GM12878 (cell line): Measurements from ENCODE around the gene HPSE2. TPM values are rescaled to one million over a fixed set of nuclear protein-coding genes. Genes with fewer than 3 reads are reported as not detected.

Experiments used
- ATAC-seq: fragments of 200-7000 bp; cut with Tn5 transposase; 3 replicates; pipeline ENCODE4 v1.9.1; 2020; ENCODE audit warnings: mild to moderate bottlenecking, moderate library complexity
- BruUV-seq: library from RNA; stranded (reverse); fragments of 400-500 nt; replicated peaks from 2 replicates; lab custom pipeline; 2021; lab: Mats Ljungman, UMichigan
- CTCF ChIA-PET: fragments of 300-600 bp; sonication (Branson Sonifier 250); formaldehyde crosslinking; extraction: SDS; loops from one replicate; lab custom pipeline; 2021; ENCODE audit warnings: inconsistent platforms; lab: Yijun Ruan, JAX
- POLR2A ChIA-PET: fragments of 350-600 bp; formaldehyde crosslinking; extraction: SDS; loops from one replicate; lab custom pipeline; 2021; ENCODE audit warnings: inconsistent platforms; lab: Charles Lee
- RAD21 ChIA-PET: fragments of 300-600 bp; sonication (Branson Sonifier 250); formaldehyde crosslinking; loops from one replicate; lab custom pipeline; 2023; ENCODE audit warnings: antibody characterized with exemption; ENCODE audit not compliant: unreplicated experiment; lab: Charles Lee
- SMC1A ChIA-PET: fragments of 300-600 bp; sonication (Branson Sonifier 250); formaldehyde crosslinking; loops from one replicate; lab custom pipeline; 2023; ENCODE audit not compliant: unreplicated experiment, uncharacterized antibody; lab: Charles Lee
- DNase-seq: peaks from one replicate; pipeline ENCODE4 v3.0.0-alpha.2; 2011; ENCODE audit warnings: low read depth, low spot score
- FAIRE-seq: peaks from 3 replicates; lab custom pipeline; 2011; peaks lifted over from hg19 to GRCh38; lab: Jason Lieb, UNC
- H2AFZ ChIP-seq: 2 replicates; pipeline ENCODE4 v1.6.0; 2011; ENCODE audit warnings: low read depth, low read length, control low read depth; ENCODE audit not compliant: control insufficient read depth
- H3K27ac ChIP-seq: 2 replicates; pipeline ENCODE4 v1.5.1; 2011; ENCODE audit warnings: control low read depth; ENCODE audit not compliant: control insufficient read depth, insufficient read depth
- H3K27me3 ChIP-seq, 2 experiments: replicated peaks in 1 of 2; 2 replicates each; pipeline versions ENCODE4 v1.6.0 to v1.6.1; 2011; ENCODE audit warnings: low read length in 1 of 2; ENCODE audit not compliant: control insufficient read depth in 2 of 2, insufficient read depth in 2 of 2
- H3K36me3 ChIP-seq, 2 experiments: 2 replicates each; pipeline ENCODE4 v1.5.1; 2011; ENCODE audit warnings: low read length in 1 of 2; ENCODE audit not compliant: control insufficient read depth in 2 of 2, insufficient read depth in 2 of 2
- H3K4me1 ChIP-seq: 2 replicates; pipeline ENCODE4 v1.6.1; 2011; ENCODE audit warnings: mild to moderate bottlenecking, low read length, moderate library complexity, mixed read lengths; ENCODE audit not compliant: control insufficient read depth, insufficient read depth
- H3K4me2 ChIP-seq: 2 replicates; pipeline ENCODE4 v1.6.0; 2011; ENCODE audit warnings: control low read depth; ENCODE audit not compliant: control insufficient read depth, insufficient read depth
- H3K4me3 ChIP-seq: fragments of 200-600 bp; sonication (generic); 2 replicates; pipeline ENCODE4 v1.5.1; 2016
- H3K79me2 ChIP-seq: 2 replicates; pipeline ENCODE4 v1.6.0; 2011; ENCODE audit warnings: low read length; ENCODE audit not compliant: control insufficient read depth, insufficient read depth
- H3K9ac ChIP-seq: 2 replicates; pipeline ENCODE4 v1.8.0; 2011; ENCODE audit warnings: low read length, control low read depth, mixed read lengths; ENCODE audit not compliant: control insufficient read depth, insufficient read depth
- H3K9me3 ChIP-seq: replicated peaks from 3 replicates; pipeline ENCODE4 v1.5.1; 2011; ENCODE audit warnings: mild to moderate bottlenecking, low read length; ENCODE audit not compliant: control insufficient read depth, insufficient read depth
- H4K20me1 ChIP-seq: 2 replicates; pipeline ENCODE4 v1.6.0; 2011; ENCODE audit not compliant: control insufficient read depth, insufficient read depth
- ASH2L ChIP-seq: fragments of 300-600, 200-600 bp; sonication (generic); IDR thresholded peaks from 2 replicates; pipeline ENCODE4 v1.6.1; 2017; ENCODE audit warnings: low read depth, mild to moderate bottlenecking, borderline replicate concordance
- BCL11A ChIP-seq: IDR thresholded peaks from 2 replicates; pipeline ENCODE4 v1.6.1; 2011; ENCODE audit warnings: low read depth, low read length
- BHLHE40 ChIP-seq, 2 experiments: fragments of 450-650 bp in 1 of 2; IDR thresholded peaks; 2 replicates each; pipeline ENCODE4 v1.6.1; 2011 to 2017; ENCODE audit warnings: low read depth in 2 of 2, borderline replicate concordance in 1 of 2, improper control_type of control experiment in 1 of 2, low read length in 1 of 2, mild to moderate bottlenecking in 1 of 2
- BMI1 ChIP-seq: fragments of 450-650 bp; IDR thresholded peaks from 2 replicates; pipeline ENCODE4 v1.6.1; 2016; ENCODE audit warnings: mild to moderate bottlenecking, moderate library complexity, borderline replicate concordance
- E4F1 ChIP-seq: fragments of 450-650 bp; IDR thresholded peaks from 2 replicates; pipeline ENCODE4 v1.6.1; 2018; ENCODE audit warnings: borderline replicate concordance, mild to moderate bottlenecking; ENCODE audit not compliant: partially characterized antibody
- EED ChIP-seq: sonication (generic); IDR thresholded peaks from 2 replicates; pipeline ENCODE4 v1.6.1; 2016; ENCODE audit warnings: antibody characterized with exemption, low read depth
- EP300 ChIP-seq, 2 experiments: fragments of 150-350 bp in 1 of 2; IDR thresholded peaks; 2 replicates each; pipeline ENCODE4 v1.6.1; 2011 to 2012; ENCODE audit warnings: low read depth in 2 of 2, low read length in 2 of 2, borderline replicate concordance in 1 of 2, improper control_type of control experiment in 1 of 2, inconsistent platforms in 1 of 2; ENCODE audit not compliant: control insufficient read depth in 1 of 2
- ESRRA ChIP-seq: IDR thresholded peaks from 2 replicates; pipeline ENCODE4 v1.6.1; 2012; ENCODE audit warnings: mild to moderate bottlenecking, low read length, improper control_type of control experiment
- IKZF1 ChIP-seq: fragments of 450-650 bp; conservative IDR thresholded peaks from 2 replicates; pipeline ENCODE4 v1.6.1; 2017; ENCODE audit warnings: antibody characterized with exemption, mild to moderate bottlenecking
- JUNB ChIP-seq: IDR thresholded peaks from 2 replicates; pipeline ENCODE4 v1.6.1; 2016; ENCODE audit warnings: antibody characterized with exemption, mild to moderate bottlenecking
- NFYA ChIP-seq: IDR thresholded peaks from 2 replicates; pipeline ENCODE4 v1.6.1; 2011; ENCODE audit warnings: low read depth, mild to moderate bottlenecking, low read length, improper control_type of control experiment, borderline replicate concordance
- POLR2AphosphoS2 ChIP-seq: IDR thresholded peaks from 2 replicates; pipeline ENCODE4 v1.6.1; 2011; ENCODE audit warnings: low read depth, mild to moderate bottlenecking, low read length, improper control_type of control experiment, moderate library complexity
- RUNX3 ChIP-seq: IDR thresholded peaks from 2 replicates; pipeline ENCODE4 v1.6.1; 2012; ENCODE audit warnings: low read length, inconsistent platforms
- SMAD1 ChIP-seq: fragments of 450-650 bp; IDR thresholded peaks from 2 replicates; pipeline ENCODE4 v1.6.1; 2018; ENCODE audit warnings: mild to moderate bottlenecking, low read depth; ENCODE audit not compliant: partially characterized antibody
- TCF12 ChIP-seq: IDR thresholded peaks from 2 replicates; pipeline ENCODE4 v1.6.1; 2011; ENCODE audit warnings: low read depth, mild to moderate bottlenecking, low read length
- ZBTB33 ChIP-seq: fragments of 450-650 bp; IDR thresholded peaks from 2 replicates; pipeline ENCODE4 v1.6.1; 2017; ENCODE audit warnings: mild to moderate bottlenecking
- ZNF207 ChIP-seq: fragments of 450-650 bp; IDR thresholded peaks from 2 replicates; pipeline ENCODE4 v1.6.1; 2014; ENCODE audit warnings: antibody characterized with exemption, mild to moderate bottlenecking, borderline replicate concordance
- ZNF24 ChIP-seq: fragments of 450-650 bp; IDR thresholded peaks from 2 replicates; pipeline ENCODE4 v1.6.1; 2017; ENCODE audit warnings: antibody characterized with exemption, mild to moderate bottlenecking
- WGBS: methylation state at CpG from one replicate; pipeline ENCODE4 v1.1.6; 2016; ENCODE audit warnings: low lambda C conversion rate; ENCODE audit not compliant: insufficient replicate concordance, insufficient coverage; ENCODE audit errors: missing lambda C conversion rate; 5-methylcytosine and 5-hydroxymethylcytosine counted together
- in situ Hi-C: fragments of 300-500 bp; cut with MboI; formaldehyde crosslinking; loops from 9 replicates; pipeline ENCODE4 v1.14.3; 2018; ENCODE audit warnings: mixed read lengths
- intact Hi-C: fragments of 100-400 bp; cut with micrococcal nuclease; formaldehyde crosslinking; loops from one replicate; pipeline ENCODE4 v1.14.2; 2022; ENCODE audit not compliant: unreplicated experiment
- polyA plus RNA-seq, 11 experiments: library from polyadenylated mRNA; depleted of rRNA in 4 of 11; unstranded in 6 of 11; stranded (reverse) in 5 of 11; fragments of >200 nt; fragmentation: Nextera tagmentation in 4 of 11; fragmentation: Illumina TruSeq in 1 of 11; extraction: Ambion mirVana in 4 of 11; extraction: Trizol in 1 of 11; gene quantifications; 1 replicate in 1 of 11; 2 replicates in 10 of 11; pipeline versions ENCODE4 v1.2.1 to v1.2.3, GENCODE V29; 2011 to 2016; ENCODE audit warnings: inconsistent platforms in 2 of 11, missing spikeins in 2 of 11, low read depth in 1 of 11
- total RNA-seq, 4 experiments: library from RNA; depleted of rRNA in 3 of 4; stranded (reverse); fragments of >200 nt in 3 of 4; fragmentation: Illumina TruSeq in 1 of 4; extraction: Trizol in 1 of 4; gene quantifications; 2 replicates each; pipeline versions ENCODE4 v1.2.1 to v1.2.3, GENCODE V29; 2013 to 2021

Gene HPSE2
- total and polyA plus RNA-seq, 10 of the 15 experiments (the other 5 are each of a cell fraction or from before 2014, with no cell fraction given), result 0.06 TPM; not detected in 9

DNA sequence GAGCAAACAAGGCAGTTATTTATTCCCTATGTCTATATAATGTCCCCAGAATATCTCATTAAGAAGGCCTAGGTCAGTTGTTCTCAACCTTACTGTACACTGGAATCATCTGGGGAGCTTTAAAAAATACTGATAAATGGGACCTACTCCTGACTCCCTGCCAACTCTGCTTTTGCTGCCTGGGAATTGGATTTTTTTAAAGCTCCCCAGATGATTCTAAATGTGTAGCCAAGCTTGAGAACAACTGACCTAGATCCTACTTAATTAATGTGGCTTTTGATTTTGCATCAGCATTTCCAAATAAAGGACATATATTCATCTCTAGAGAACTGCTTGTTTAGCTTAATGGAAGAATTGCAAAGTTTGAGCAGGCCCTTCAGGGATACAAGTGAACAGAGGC, 697.2 kb downstream of the HPSE2 start (continued):
- TF ChIP-seq EP300 (IDR thresholded peaks at IDR 0.05; ENCODE audit: borderline replicate concordance in 1 of 2, control insufficient read depth in 1 of 2, low read depth in 2 of 2, low read length in 2 of 2) (no peak), ZNF24 (no peak), BHLHE40 (IDR thresholded peaks at IDR 0.05; ENCODE audit: borderline replicate concordance in 1 of 2, low read depth in 2 of 2, low read length in 1 of 2) (no peak), ZNF207 (no peak), JUNB (no peak), E4F1 (no peak), BCL11A (no peak), IKZF1 (no peak), TCF12 (no peak), ASH2L (no peak)

GRCh38 chr10:98536551-98536950, 699.1 kb downstream of the HPSE2 start:
- H3K27ac ChIP-seq, result no peak overlapping the region
- H3K9ac ChIP-seq, result no peak overlapping the region
- FAIRE-seq (no peak), ATAC-seq (no peak), DNase-seq (no peak)
- no peaks in the 10 kb centered on the region for H3K4me1 ChIP-seq
- H3K9me3 ChIP-seq, result no peaks in the 10 kb centered on the region
- H3K36me3 ChIP-seq, result no peaks in the 10 kb centered on the region
- SMC1A ChIA-PET, result no interaction called here
- no peak overlapping the region for H3K4me3 ChIP-seq
- CTCF ChIA-PET, result no interaction called here
- H3K4me2 ChIP-seq, result no peak overlapping the region
- H3K27me3 ChIP-seq, result no peaks in the 10 kb centered on the region; a peak in 1 of 4 replicates
- H3K79me2 ChIP-seq, result no peaks in the 10 kb centered on the region
- intact Hi-C loops, result no loop called here
- 31% methylated on average over 3 of the region's 3 CpGs for WGBS
- POLR2A ChIA-PET, result no interaction called here
- H2AFZ ChIP-seq, result no peak overlapping the region
- RAD21 ChIA-PET, result no interaction called here
- H4K20me1 ChIP-seq, result no peaks in the 10 kb centered on the region
- in situ Hi-C loops, result no loop called here
- BruUV-seq, result no TSS peak
- TF ChIP-seq NFYA (no peak), POLR2AphosphoS2 (no peak), EED (no peak), RUNX3 (no peak), ZBTB33 (no peak), BMI1 (no peak), ESRRA (no peak), SMAD1 (no peak)
